Measurements from ENCODE around the gene GRID1.

DNA sequence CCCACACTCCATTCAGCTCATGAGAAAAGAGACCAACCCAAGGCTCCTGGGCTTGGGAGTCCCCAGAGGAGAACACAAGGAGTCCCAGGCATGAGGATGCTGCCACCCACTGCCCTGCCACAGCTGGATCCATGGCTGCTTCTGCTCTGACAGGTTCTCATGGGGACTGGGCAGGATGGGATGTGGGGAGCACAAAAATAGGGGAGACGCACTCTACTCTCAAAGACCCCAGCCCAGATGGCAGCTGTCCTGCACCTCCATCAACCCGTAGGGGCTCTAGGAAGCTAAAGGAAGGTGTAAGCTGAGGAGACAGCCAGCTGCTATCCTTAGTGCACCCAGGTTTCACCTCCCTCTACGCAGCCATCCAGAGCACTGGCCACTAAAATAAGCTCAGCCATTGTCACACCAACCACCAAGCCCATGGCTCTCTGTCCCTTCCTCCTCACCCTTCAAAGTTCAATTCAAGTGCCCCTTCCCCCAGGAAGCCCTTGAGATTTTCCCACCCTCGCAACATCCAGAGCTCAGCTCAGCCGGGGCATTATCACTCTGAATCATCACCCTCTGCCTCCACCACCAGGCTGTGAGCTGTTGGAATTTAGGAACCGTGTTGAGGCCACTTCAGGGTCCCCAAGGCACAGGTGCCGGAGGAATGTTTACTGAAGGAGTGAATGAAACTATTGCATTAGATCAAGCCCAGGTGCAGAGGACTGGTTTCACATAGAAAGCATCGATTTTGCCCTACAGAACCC is 142.1 kb downstream of the GRID1 start:
- TF ChIP-seq, protein P1, sequence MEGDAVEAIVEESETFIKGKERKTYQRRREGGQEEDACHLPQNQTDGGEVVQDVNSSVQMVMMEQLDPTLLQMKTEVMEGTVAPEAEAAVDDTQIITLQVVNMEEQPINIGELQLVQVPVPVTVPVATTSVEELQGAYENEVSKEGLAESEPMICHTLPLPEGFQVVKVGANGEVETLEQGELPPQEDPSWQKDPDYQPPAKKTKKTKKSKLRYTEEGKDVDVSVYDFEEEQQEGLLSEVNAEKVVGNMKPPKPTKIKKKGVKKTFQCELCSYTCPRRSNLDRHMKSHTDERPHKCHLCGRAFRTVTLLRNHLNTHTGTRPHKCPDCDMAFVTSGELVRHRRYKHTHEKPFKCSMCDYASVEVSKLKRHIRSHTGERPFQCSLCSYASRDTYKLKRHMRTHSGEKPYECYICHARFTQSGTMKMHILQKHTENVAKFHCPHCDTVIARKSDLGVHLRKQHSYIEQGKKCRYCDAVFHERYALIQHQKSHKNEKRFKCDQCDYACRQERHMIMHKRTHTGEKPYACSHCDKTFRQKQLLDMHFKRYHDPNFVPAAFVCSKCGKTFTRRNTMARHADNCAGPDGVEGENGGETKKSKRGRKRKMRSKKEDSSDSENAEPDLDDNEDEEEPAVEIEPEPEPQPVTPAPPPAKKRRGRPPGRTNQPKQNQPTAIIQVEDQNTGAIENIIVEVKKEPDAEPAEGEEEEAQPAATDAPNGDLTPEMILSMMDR (IDR thresholded peaks at IDR 0.05): no peak
- TF ChIP-seq POLR2A (IDR thresholded peaks at IDR 0.05): no peak

All from Peyer's patch (tissue), 4 donors.